HepG2 (cell line): ENCODE measurements around the gene FUT6. TPM values are rescaled to one million over a fixed set of nuclear protein-coding genes. Genes with fewer than 3 reads are reported as not detected.

Source experiments
- ATAC-seq: fragments of 200-7000 bp; cut with Tn5 transposase; 3 replicates; pipeline ENCODE4 v1.9.1; 2020; ENCODE audit warnings: mild to moderate bottlenecking, moderate library complexity
- BruUV-seq: library from RNA; stranded (reverse); fragments of 400-500 nt; replicated peaks from 2 replicates; lab custom pipeline; 2021; lab: Mats Ljungman, UMichigan
- CTCF ChIA-PET: fragments of 300-600 bp; formaldehyde crosslinking; extraction: SDS; loops from one replicate; lab custom pipeline; 2021; ENCODE audit warnings: low total read pairs, inconsistent platforms, low intra/inter-chr PET ratio; lab: Yijun Ruan, JAX
- POLR2A ChIA-PET: fragments of 350-600 bp; sonication (Branson Sonifier 250); formaldehyde crosslinking; loops from one replicate; lab custom pipeline; 2020; ENCODE audit warnings: antibody characterized with exemption, inconsistent platforms; lab: Yijun Ruan, JAX
- DNase-seq: peaks from one replicate; pipeline ENCODE4 v3.0.0-alpha.2; 2015; ENCODE audit warnings: low spot score
- FAIRE-seq: peaks from 3 replicates; lab custom pipeline; 2011; peaks lifted over from hg19 to GRCh38; lab: Jason Lieb, UNC
- H2AFZ ChIP-seq: one replicate; pipeline ENCODE4 v1.6.1; 2011; ENCODE audit warnings: low read length, inconsistent platforms
- H3K27ac ChIP-seq: fragments of 300-600 bp; 3 replicates; pipeline ENCODE4 v1.8.0; 2011; ENCODE audit warnings: mixed run types, mild to moderate bottlenecking, mixed read lengths, low read length, inconsistent platforms; ENCODE audit not compliant: insufficient read depth; ENCODE audit errors: extremely low read length
- H3K27me3 ChIP-seq, 2 experiments: fragments of 200-600 bp in 1 of 2; 2 replicates in 1 of 2; 3 replicates in 1 of 2; pipeline versions ENCODE4 v1.6.0 to v1.8.0; 2011; ENCODE audit warnings: low read length in 2 of 2, mild to moderate bottlenecking in 2 of 2, moderate library complexity in 2 of 2, inconsistent platforms in 1 of 2; ENCODE audit not compliant: insufficient read depth in 2 of 2, control insufficient read depth in 1 of 2
- H3K36me3 ChIP-seq, 2 experiments: fragments of 200-600 bp in 1 of 2; replicated peaks in 1 of 2; 2 replicates in 1 of 2; 3 replicates in 1 of 2; pipeline versions ENCODE4 v1.5.1 to v1.8.0; 2011; ENCODE audit warnings: low read length in 2 of 2, inconsistent platforms in 1 of 2; ENCODE audit not compliant: insufficient read depth in 2 of 2, control insufficient read depth in 1 of 2
- H3K4me1 ChIP-seq: 2 replicates; pipeline ENCODE4 v1.5.1; 2012; ENCODE audit warnings: low read length, inconsistent platforms; ENCODE audit not compliant: insufficient read depth
- H3K4me2 ChIP-seq: 2 replicates; pipeline ENCODE4 v1.6.0; 2011; ENCODE audit warnings: low read depth, low read length, inconsistent platforms
- H3K4me3 ChIP-seq, 3 experiments: fragments of 200-600 bp in 1 of 3; sonication (generic), shearing (Covaris generic) in 1 of 3; replicated peaks in 1 of 3; 2 replicates each; pipeline ENCODE4 v1.5.1; 2011 to 2016; ENCODE audit warnings: low read length in 3 of 3, inconsistent platforms in 2 of 3, low read depth in 2 of 3, mild to moderate bottlenecking in 2 of 3, control low read depth in 1 of 3, mixed read lengths in 1 of 3; ENCODE audit not compliant: insufficient read depth in 1 of 3
- H3K79me2 ChIP-seq: one replicate; pipeline ENCODE4 v1.6.1; 2011; ENCODE audit warnings: low read length, inconsistent platforms; ENCODE audit not compliant: insufficient read depth
- H3K9ac ChIP-seq: 2 replicates; pipeline ENCODE4 v1.6.0; 2011; ENCODE audit warnings: mild to moderate bottlenecking, low read depth, low read length, inconsistent platforms; ENCODE audit not compliant: insufficient read depth
- H3K9me3 ChIP-seq: 2 replicates; pipeline ENCODE4 v1.5.1; 2012; ENCODE audit warnings: mild to moderate bottlenecking, low read length
- H4K20me1 ChIP-seq: 2 replicates; pipeline ENCODE4 v1.6.0; 2011; ENCODE audit warnings: inconsistent platforms, mild to moderate bottlenecking, low read length, moderate library complexity; ENCODE audit not compliant: insufficient read depth
- AFF4 ChIP-seq: sonication (generic); formaldehyde crosslinking; IDR thresholded peaks from 2 replicates; pipeline ENCODE4 v1.4.0; 2020; ENCODE audit warnings: missing genetic modification reagents
- AGO2 ChIP-seq: fragments of 200-400 bp; formaldehyde crosslinking; optimal IDR thresholded peaks from 2 replicates; pipeline ENCODE3; 2017; ENCODE audit warnings: mild to moderate bottlenecking, low read depth, low read length, moderate library complexity
- DNMT3B ChIP-seq: conservative IDR thresholded peaks from 2 replicates; pipeline ENCODE4 v1.6.1; 2016; ENCODE audit warnings: missing biosample characterization, control low read depth
- MEIS2 ChIP-seq: sonication (generic); formaldehyde crosslinking; IDR thresholded peaks from 2 replicates; pipeline ENCODE4 v1.9.0; 2021; ENCODE audit warnings: mild to moderate bottlenecking, missing genetic modification reagents
- MYNN ChIP-seq: sonication (generic); formaldehyde crosslinking; IDR thresholded peaks from 2 replicates; pipeline ENCODE4 v1.4.0; 2020; ENCODE audit warnings: mild to moderate bottlenecking, low read depth, missing genetic modification reagents
- PAF1 ChIP-seq: IDR thresholded peaks from 2 replicates; pipeline ENCODE4 v1.6.1; 2016; ENCODE audit warnings: missing genetic modification reagents, missing compliant biosample characterization
- POLR2A ChIP-seq, 2 experiments: IDR thresholded peaks; 2 replicates each; pipeline ENCODE4 v1.6.1; 2011; ENCODE audit warnings: low read depth in 2 of 2, low read length in 2 of 2, mild to moderate bottlenecking in 1 of 2, moderate library complexity in 1 of 2; ENCODE audit not compliant: insufficient read depth in 1 of 2
- RBFOX2 ChIP-seq: fragments of 200-400 bp; formaldehyde crosslinking; IDR thresholded peaks from 2 replicates; pipeline ENCODE4 v1.6.1; 2017; ENCODE audit warnings: low read depth, mild to moderate bottlenecking, low read length
- ZC3H4 ChIP-seq: sonication (generic); formaldehyde crosslinking; IDR thresholded peaks from 2 replicates; pipeline ENCODE4 v1.4.0; 2020; ENCODE audit warnings: missing genetic modification reagents, borderline replicate concordance
- ZNF335 ChIP-seq: sonication (generic); formaldehyde crosslinking; IDR thresholded peaks from 2 replicates; pipeline ENCODE4 v1.4.0; 2020; ENCODE audit warnings: missing genetic modification reagents
- WGBS: methylation state at CpG from one replicate; pipeline ENCODE4 v1.1.6; 2017; ENCODE audit warnings: low lambda C conversion rate; 5-methylcytosine and 5-hydroxymethylcytosine counted together
- in situ Hi-C: cut with HindIII; loops from 2 replicates; pipeline ENCODE4 v1.10.0; 2017; ENCODE audit warnings: low pct_unique_long_range_greater_than_20kb; ENCODE audit not compliant: extremely low pct_ligation_motif_present
- intact Hi-C: fragments of 100-400 bp; cut with micrococcal nuclease; formaldehyde crosslinking; loops from one replicate; pipeline ENCODE4 v1.10.0; 2022; ENCODE audit not compliant: unreplicated experiment
- polyA plus RNA-seq, 8 experiments: library from polyadenylated mRNA; depleted of rRNA in 3 of 8; stranded (reverse) in 7 of 8; unstranded in 1 of 8; fragments of >200 nt; fragmentation: Illumina TruSeq in 4 of 8; extraction: Trizol in 4 of 8; gene quantifications; 2 replicates each; pipeline versions ENCODE4 v1.2.1 to v1.2.3, GENCODE V29; 2011 to 2016; ENCODE audit warnings: low read depth in 4 of 8, missing spikeins in 1 of 8, mixed read lengths in 1 of 8; ENCODE audit not compliant: insufficient read depth in 1 of 8
- total RNA-seq, 5 experiments: library from RNA; depleted of rRNA; stranded (reverse); fragments of >200 nt; fragmentation: Illumina TruSeq; extraction: Trizol; gene quantifications; 2 replicates each; pipeline ENCODE4 v1.2.3, GENCODE V29; 2016; ENCODE audit warnings: low read depth in 1 of 5

FUT6 gene
- total and polyA plus RNA-seq, 2 of the 13 experiments (the other 11 are each of a cell fraction or from before 2014, with no cell fraction given) = 8.2 to 27.7 TPM

GRCh38 chr19:5786593-5787408 is 52.7 kb downstream of the FUT6 start:
- Histone ChIP-seq H3K4me1 (peaks cover 19% of the 10 kb centered on the region), H3K27me3 (no peaks in the 10 kb centered on the region), H3K79me2 (no peaks in the 10 kb centered on the region), H3K9me3 (no peaks in the 10 kb centered on the region), H4K20me1 (no peaks in the 10 kb centered on the region), H3K9ac (no peak overlapping the region), H3K27ac (no peak overlapping the region), H3K4me3 (no peak overlapping the region), H2AFZ (no peak overlapping the region), H3K36me3 (peaks cover 17 to 40% of the 10 kb centered on the region in 2 experiments; a peak in 4 of 5 replicates), H3K4me2 (no peak overlapping the region)
- no TSS peak for BruUV-seq
- ChIA-PET POLR2A (no interaction called here), CTCF (no interaction called here)
- no peak for TF ChIP-seq ZNF335
- 0 out of 2 replicates have a peak, but pooled peaks have one; percentile 38 for TF ChIP-seq RBFOX2
- TF ChIP-seq MEIS2 (CRISPR knock-in tag) = no peak
- no peak for ATAC-seq
- 95% methylated on average over 37 of the region's 44 CpGs for WGBS
- intact Hi-C loops = no loop called here
- FAIRE-seq = no peak
- DNase-seq = no peak
- in situ Hi-C loops = no loop called here

GRCh38 chr19:5785423-5785822 is 54.1 kb downstream of the FUT6 start:
- POLR2A ChIA-PET = interaction anchor here (0.6 kb wide), 1 partner anchor 75 kb away, joined by 5 read pairs; no protein-coding TSS in a partner anchor
- Histone ChIP-seq H3K79me2 (no peaks in the 10 kb centered on the region), H4K20me1 (no peaks in the 10 kb centered on the region), H3K27ac (no peak overlapping the region), H3K4me3 (no peak overlapping the region), H3K4me1 (peaks cover 8% of the 10 kb centered on the region), H3K36me3 (peaks cover 17 to 40% of the 10 kb centered on the region in 2 experiments; a peak in 4 of 5 replicates), H3K9ac (no peak overlapping the region), H3K27me3 (no peaks in the 10 kb centered on the region), H3K9me3 (no peaks in the 10 kb centered on the region), H3K4me2 (no peak overlapping the region)
- no peak for DNase-seq
- ATAC-seq = no peak
- WGBS = no CpG with 5 or more reads among the region's 37 CpGs
- no TSS peak for BruUV-seq
- CTCF ChIA-PET = no interaction called here
- intact Hi-C loops = no loop called here
- no peak for TF ChIP-seq MYNN (CRISPR knock-in tag)
- TF ChIP-seq PAF1 (CRISPR knock-in tag) = no peak
- TF ChIP-seq DNMT3B = no peak
- TF ChIP-seq AGO2 = peak; percentile 30
- peak; percentile 58 for TF ChIP-seq RBFOX2
- TF ChIP-seq POLR2A (IDR thresholded peaks at IDR 0.05; ENCODE audit: insufficient read depth in 1 of 2, low read depth in 2 of 2, low read length in 2 of 2) = no peak
- TF ChIP-seq ZC3H4 = no peak
- no peak for TF ChIP-seq AFF4 (CRISPR knock-in tag)
- TF ChIP-seq, all 625 proteins: peak for 2
- FAIRE-seq = no peak
- H2AFZ ChIP-seq = no peak overlapping the region
- in situ Hi-C loops = no loop called here
